Prostate gland (tissue), 2 donors: ENCODE data around the gene PLAC1. TPM values are rescaled to one million over a fixed set of nuclear protein-coding genes. Genes with fewer than 3 reads are reported as not detected.

ENCODE experiments used
- DNase-seq: peaks from one replicate; pipeline ENCODE4 v3.0.0-alpha.2; 2019; ENCODE audit warnings: low spot score
- H3K27ac ChIP-seq, 2 donors: fragments of 200-600 bp; sonication (generic); 2 replicates each; pipeline ENCODE4 v1.5.1; 2017 to 2019
- H3K27me3 ChIP-seq: fragments of 200-600 bp; sonication (generic); replicated peaks from 2 replicates; pipeline ENCODE4 v1.5.1; 2019; ENCODE audit not compliant: insufficient read depth
- H3K36me3 ChIP-seq, 2 donors: fragments of 200-600 bp; sonication (generic); 1 replicate in 1 of 2; 2 replicates in 1 of 2; pipeline versions ENCODE4 v1.5.1 to v1.8.1; 2017 to 2019
- H3K4me1 ChIP-seq: fragments of 200-600 bp; sonication (generic); replicated peaks from 2 replicates; pipeline ENCODE4 v1.5.1; 2019
- H3K4me3 ChIP-seq, 2 donors: fragments of 200-600 bp; sonication (generic); 2 replicates each; pipeline ENCODE4 v1.5.1; 2017 to 2019
- H3K9me3 ChIP-seq: fragments of 200-600 bp; sonication (generic); 2 replicates; pipeline ENCODE4 v1.5.1; 2017
- POLR2A ChIP-seq: fragments of 450-650 bp; IDR thresholded peaks from one replicate; pipeline ENCODE4 v1.6.1; 2016; ENCODE audit warnings: antibody characterized with exemption, mild to moderate bottlenecking
- POLR2AphosphoS5 ChIP-seq: sonication (generic); formaldehyde crosslinking; IDR thresholded peaks from one replicate; pipeline ENCODE4 v1.6.1; 2017; ENCODE audit warnings: antibody characterized with exemption
- WGBS: methylation state at CpG from one replicate; pipeline ENCODE4 v1.1.5; 2018; 5-methylcytosine and 5-hydroxymethylcytosine counted together
- intact Hi-C: fragments of 100-400 bp; cut with DNase I; formaldehyde crosslinking; loops from one replicate; pipeline ENCODE4 v1.14.2; 2022
- total RNA-seq, 2 donors: library from RNA; depleted of rRNA; stranded (reverse); fragments of >200 nt; gene quantifications; one replicate each; pipeline ENCODE4 v1.1.0, GENCODE V29; 2016
- TF ChIP-seq, protein P1 (sequence below), 4 experiments: fragments of 200-600 bp in 2 of 4; fragments of 450-650 bp in 2 of 4; sonication (generic) in 2 of 4; IDR thresholded peaks; 1 replicate in 3 of 4; 2 replicates in 1 of 4; pipeline ENCODE4 v1.5.1; 2016 to 2019; ENCODE audit warnings: antibody characterized with exemption in 4 of 4, mild to moderate bottlenecking in 2 of 4, moderate library complexity in 2 of 4

PLAC1 gene
- total RNA-seq, 2 donors from 2014 or later: 1.5 TPM; not detected in 1

GRCh38 chrX:134538316-134538715 is 120.0 kb downstream of the PLAC1 start:
- Histone ChIP-seq H3K4me3 (no peak overlapping the region), H3K27ac (no peak overlapping the region), H3K27me3 (no peaks in the 10 kb centered on the region), H3K9me3 (no peaks in the 10 kb centered on the region), H3K4me1 (no peaks in the 10 kb centered on the region), H3K36me3 (no peaks in the 10 kb centered on the region)
- no peak for TF ChIP-seq POLR2A
- TF ChIP-seq POLR2AphosphoS5: no peak
- DNase-seq: no peak
- intact Hi-C loops: no loop called here
- WGBS: 86% methylated on average over 5 of the region's 5 CpGs

DNA sequence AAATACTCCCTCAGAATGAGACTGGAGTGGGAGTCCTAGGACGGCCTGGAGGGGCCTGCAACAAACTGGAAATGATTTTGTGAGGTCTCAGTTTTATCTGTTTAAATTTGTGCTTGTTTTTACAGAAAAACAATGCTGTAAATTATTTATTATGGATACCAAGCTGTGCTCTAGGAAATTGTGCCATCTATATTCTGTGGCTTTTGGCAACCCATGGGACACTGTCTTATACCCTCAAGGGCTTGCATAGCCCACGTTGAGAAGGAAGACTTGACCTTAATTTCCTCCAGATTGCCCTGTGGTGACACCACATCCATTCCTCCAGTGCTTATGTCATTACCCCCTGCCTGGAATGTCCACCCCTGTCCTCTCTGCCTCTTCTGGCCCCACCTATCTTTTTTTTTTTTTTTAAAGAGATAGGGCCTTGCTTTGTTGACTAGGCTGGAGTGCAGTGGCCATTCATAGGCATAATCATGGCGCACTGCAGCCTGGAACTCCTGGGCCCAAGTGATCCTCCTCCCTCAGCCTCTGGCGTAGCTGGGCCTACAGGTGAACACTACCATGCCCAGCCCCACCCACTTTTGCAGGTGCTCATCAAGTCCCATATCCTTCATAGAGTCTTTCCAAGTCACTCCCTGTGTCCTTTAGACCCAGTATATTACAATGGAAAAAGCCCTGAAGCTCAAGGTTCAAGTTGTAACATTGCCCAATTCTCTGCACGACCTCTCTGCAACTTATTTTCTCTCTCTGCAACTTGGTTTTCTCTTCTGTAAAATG is 120.9 kb downstream of the PLAC1 start:
- DNase-seq: no peak
- no peak overlapping the region for H3K27ac ChIP-seq
- no peaks in the 10 kb centered on the region for H3K36me3 ChIP-seq
- intact Hi-C loops: no loop called here
- no peaks in the 10 kb centered on the region for H3K4me1 ChIP-seq
- no peaks in the 10 kb centered on the region for H3K27me3 ChIP-seq
- WGBS: 64% methylated on average over 5 of the region's 5 CpGs
- H3K9me3 ChIP-seq: no peaks in the 10 kb centered on the region
- TF ChIP-seq, protein P1, sequence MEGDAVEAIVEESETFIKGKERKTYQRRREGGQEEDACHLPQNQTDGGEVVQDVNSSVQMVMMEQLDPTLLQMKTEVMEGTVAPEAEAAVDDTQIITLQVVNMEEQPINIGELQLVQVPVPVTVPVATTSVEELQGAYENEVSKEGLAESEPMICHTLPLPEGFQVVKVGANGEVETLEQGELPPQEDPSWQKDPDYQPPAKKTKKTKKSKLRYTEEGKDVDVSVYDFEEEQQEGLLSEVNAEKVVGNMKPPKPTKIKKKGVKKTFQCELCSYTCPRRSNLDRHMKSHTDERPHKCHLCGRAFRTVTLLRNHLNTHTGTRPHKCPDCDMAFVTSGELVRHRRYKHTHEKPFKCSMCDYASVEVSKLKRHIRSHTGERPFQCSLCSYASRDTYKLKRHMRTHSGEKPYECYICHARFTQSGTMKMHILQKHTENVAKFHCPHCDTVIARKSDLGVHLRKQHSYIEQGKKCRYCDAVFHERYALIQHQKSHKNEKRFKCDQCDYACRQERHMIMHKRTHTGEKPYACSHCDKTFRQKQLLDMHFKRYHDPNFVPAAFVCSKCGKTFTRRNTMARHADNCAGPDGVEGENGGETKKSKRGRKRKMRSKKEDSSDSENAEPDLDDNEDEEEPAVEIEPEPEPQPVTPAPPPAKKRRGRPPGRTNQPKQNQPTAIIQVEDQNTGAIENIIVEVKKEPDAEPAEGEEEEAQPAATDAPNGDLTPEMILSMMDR (IDR thresholded peaks at IDR 0.05): no peak
- TF ChIP-seq POLR2AphosphoS5 (no peak), POLR2A (no peak)
- H3K4me3 ChIP-seq: no peak overlapping the region

GRCh38 chrX:134533952-134534351 is 124.3 kb downstream of the PLAC1 start:
- intact Hi-C loops: no loop called here
- TF ChIP-seq, protein P1 (IDR thresholded peaks at IDR 0.05): no peak
- no peak for TF ChIP-seq POLR2AphosphoS5
- TF ChIP-seq POLR2A: no peak
- Histone ChIP-seq H3K27me3 (no peaks in the 10 kb centered on the region), H3K4me1 (no peaks in the 10 kb centered on the region), H3K27ac (no peak overlapping the region), H3K36me3 (no peaks in the 10 kb centered on the region), H3K9me3 (no peaks in the 10 kb centered on the region), H3K4me3 (no peak overlapping the region)
- no peak for DNase-seq
- 54% methylated on average over 4 of the region's 4 CpGs for WGBS

DNA sequence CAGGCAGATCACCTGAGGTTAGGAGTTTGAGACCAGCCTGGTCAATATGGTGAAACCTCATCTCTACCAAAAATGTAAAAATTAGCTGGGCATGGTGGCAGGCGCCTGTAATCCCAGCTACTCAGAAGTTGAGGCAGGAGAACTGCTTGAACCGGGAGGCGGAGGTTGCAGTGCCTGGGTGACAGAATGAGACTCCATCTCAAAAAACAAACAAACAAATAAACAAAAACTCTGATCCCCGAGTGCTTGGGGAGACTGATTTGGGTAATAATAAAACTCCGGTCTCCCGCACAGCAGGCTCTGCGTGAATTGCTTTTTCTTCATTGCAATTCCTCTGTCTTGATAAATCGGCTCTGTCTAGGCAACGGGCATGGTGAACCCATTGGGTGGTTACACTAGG is 124.9 kb downstream of the PLAC1 start:
- no peak overlapping the region for H3K4me3 ChIP-seq
- DNase-seq: no peak
- H3K27me3 ChIP-seq: no peaks in the 10 kb centered on the region
- no peak for TF ChIP-seq POLR2A
- H3K36me3 ChIP-seq: no peaks in the 10 kb centered on the region
- H3K27ac ChIP-seq: no peak overlapping the region
- intact Hi-C loops: no loop called here
- no peaks in the 10 kb centered on the region for H3K4me1 ChIP-seq
- no peaks in the 10 kb centered on the region for H3K9me3 ChIP-seq
- 76% methylated on average over 9 of the region's 9 CpGs for WGBS

GRCh38 chrX:134530845-134531244 is 127.4 kb downstream of the PLAC1 start:
- Histone ChIP-seq H3K4me3 (no peak overlapping the region), H3K27ac (no peak overlapping the region), H3K36me3 (no peaks in the 10 kb centered on the region), H3K27me3 (no peaks in the 10 kb centered on the region), H3K4me1 (no peaks in the 10 kb centered on the region), H3K9me3 (no peaks in the 10 kb centered on the region)
- 84% methylated on average over 7 of the region's 7 CpGs for WGBS
- intact Hi-C loops: no loop called here
- TF ChIP-seq POLR2AphosphoS5 (no peak), POLR2A (no peak)
- TF ChIP-seq, protein P1 (IDR thresholded peaks at IDR 0.05): no peak
- no peak for DNase-seq

- no peaks in the 10 kb centered on the region for H3K4me1 ChIP-seq
- H3K9me3 ChIP-seq: no peaks in the 10 kb centered on the region
- H3K27ac ChIP-seq: no peak overlapping the region
- WGBS: 90% methylated on average over 3 of the region's 6 CpGs
- intact Hi-C loops: no loop called here
- no peak overlapping the region for H3K4me3 ChIP-seq
- DNase-seq: no peak
- TF ChIP-seq POLR2A (no peak), POLR2AphosphoS5 (no peak)
- TF ChIP-seq, protein P1 (IDR thresholded peaks at IDR 0.05): no peak
- H3K36me3 ChIP-seq: no peaks in the 10 kb centered on the region
- no peaks in the 10 kb centered on the region for H3K27me3 ChIP-seq
These were observed 128.8 kb downstream of the PLAC1 start for GRCh38 chrX:134529481-134529880.
